Osteoblast (primary cell): ENCODE data around the gene GLUL. TPM values are rescaled to one million over a fixed set of nuclear protein-coding genes. Genes with fewer than 3 reads are reported as not detected.
A peak's percentile ranks its signal among the peaks of the same experiment; 100 is the strongest.

Source experiments
- DNase-seq: peaks from one replicate; pipeline ENCODE4 v3.0.0; 2011; ENCODE audit warnings: low spot score, mixed read lengths; ENCODE audit not compliant: insufficient read length; ENCODE audit errors: missing footprints
- H2AFZ ChIP-seq: 2 replicates; pipeline ENCODE4 v1.6.0; 2011; ENCODE audit warnings: mild to moderate bottlenecking, low read length
- H3K27ac ChIP-seq: 2 replicates; pipeline ENCODE4 v1.5.1; 2011; ENCODE audit warnings: mild to moderate bottlenecking, low read depth, low read length, moderate library complexity
- H3K27me3 ChIP-seq: 2 replicates; pipeline ENCODE4 v1.6.0; 2012; ENCODE audit warnings: mild to moderate bottlenecking, control low read depth, inconsistent platforms, low read length, moderate library complexity; ENCODE audit not compliant: insufficient read depth
- H3K36me3 ChIP-seq: 2 replicates; pipeline ENCODE4 v1.5.1; 2011; ENCODE audit warnings: mild to moderate bottlenecking, low read length, control low read depth, moderate library complexity; ENCODE audit not compliant: insufficient read depth
- H3K4me1 ChIP-seq: 2 replicates; pipeline ENCODE4 v1.5.1; 2011; ENCODE audit warnings: mild to moderate bottlenecking, low read length, control low read depth, moderate library complexity; ENCODE audit not compliant: insufficient read depth
- H3K4me2 ChIP-seq: 2 replicates; pipeline ENCODE4 v1.6.0; 2011; ENCODE audit warnings: mild to moderate bottlenecking, low read length; ENCODE audit not compliant: insufficient read depth
- H3K4me3 ChIP-seq: fragments of 200-600 bp; sonication (generic); 3 replicates; pipeline ENCODE4 v1.5.1; 2012; ENCODE audit warnings: mild to moderate bottlenecking, low read length, inconsistent platforms; ENCODE audit not compliant: insufficient read depth
- H3K79me2 ChIP-seq: 2 replicates; pipeline ENCODE4 v1.6.0; 2012; ENCODE audit warnings: mild to moderate bottlenecking, low read length, control low read depth, inconsistent platforms; ENCODE audit not compliant: insufficient read depth
- H3K9me3 ChIP-seq: 2 replicates; pipeline ENCODE4 v1.5.1; 2011; ENCODE audit warnings: low read depth, low read length, control low read depth
- H4K20me1 ChIP-seq: 2 replicates; pipeline ENCODE4 v1.6.0; 2012; ENCODE audit warnings: mild to moderate bottlenecking, low read length, control low read depth; ENCODE audit not compliant: insufficient read depth
- total RNA-seq: library from RNA; depleted of rRNA; stranded (reverse); fragments of >200 nt; gene quantifications from 2 replicates; pipeline ENCODE4 v1.2.3, GENCODE V29; 2012
- TF ChIP-seq, protein P1 (sequence below): IDR thresholded peaks from 2 replicates; pipeline ENCODE4 v1.5.1; 2011; ENCODE audit warnings: mild to moderate bottlenecking, low read depth, low read length, moderate library complexity; ENCODE audit errors: extremely low read depth

GLUL gene
- 219 and 259 TPM in 2 replicates for total RNA-seq

DNA sequence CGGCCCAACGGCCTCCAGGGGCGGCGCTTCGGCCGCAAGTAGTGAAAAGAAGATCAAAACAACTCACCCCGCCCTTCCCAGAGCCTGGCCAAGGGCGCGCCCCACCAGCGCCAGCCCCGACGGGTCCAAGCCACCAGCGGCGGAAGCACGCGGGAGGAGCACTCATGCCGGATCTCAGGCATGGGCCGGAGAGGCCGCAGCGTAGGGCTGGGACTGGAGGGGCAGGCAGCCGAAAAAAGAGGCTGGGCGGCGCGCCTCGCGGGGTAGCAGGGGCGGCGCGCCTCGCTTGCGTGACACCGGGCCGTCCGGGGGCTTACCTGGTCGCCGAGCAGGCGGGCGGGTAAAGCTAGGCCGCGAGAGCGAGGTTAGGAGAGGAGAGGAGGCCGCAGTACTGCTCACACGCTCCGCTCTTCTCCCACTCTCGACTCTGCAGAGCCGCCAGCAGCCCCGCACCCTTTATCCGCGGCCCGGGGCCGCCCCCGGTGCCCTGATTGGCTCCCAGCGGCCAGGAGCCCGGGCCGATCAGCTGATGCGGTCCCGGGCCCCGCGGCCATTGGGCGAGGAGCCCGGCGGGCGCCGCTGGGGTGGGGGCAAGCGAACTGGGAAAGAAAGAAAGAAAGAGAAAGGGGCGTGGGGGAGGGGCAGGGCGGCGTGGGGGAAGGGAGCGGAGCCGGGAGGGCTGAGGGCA is at the start of gene GLUL:
Gene GLUL (minus strand): TSS at position 429 of the 688 bp plus-strand sequence. CDS start 3,053 bp downstream, outside the sequence.
- Histone ChIP-seq H3K4me2 (peak within 1 kb of the TSS; percentile 80), H3K36me3 (peaks cover 21% of the 10 kb centered on the region), H3K4me3 (peak within 1 kb of the TSS; percentile 83), H4K20me1 (peaks cover 29% of the 10 kb centered on the region), H2AFZ (peak within 1 kb of the TSS; percentile 81), H3K9me3 (no peaks in the 10 kb centered on the region), H3K79me2 (peaks cover 34% of the 10 kb centered on the region), H3K27me3 (no peaks in the 10 kb centered on the region), H3K27ac (peak within 1 kb of the TSS; percentile 77), H3K4me1 (no peaks in the 10 kb centered on the region)
- DNase-seq, result peak; percentile 99
- TF ChIP-seq, protein P1, sequence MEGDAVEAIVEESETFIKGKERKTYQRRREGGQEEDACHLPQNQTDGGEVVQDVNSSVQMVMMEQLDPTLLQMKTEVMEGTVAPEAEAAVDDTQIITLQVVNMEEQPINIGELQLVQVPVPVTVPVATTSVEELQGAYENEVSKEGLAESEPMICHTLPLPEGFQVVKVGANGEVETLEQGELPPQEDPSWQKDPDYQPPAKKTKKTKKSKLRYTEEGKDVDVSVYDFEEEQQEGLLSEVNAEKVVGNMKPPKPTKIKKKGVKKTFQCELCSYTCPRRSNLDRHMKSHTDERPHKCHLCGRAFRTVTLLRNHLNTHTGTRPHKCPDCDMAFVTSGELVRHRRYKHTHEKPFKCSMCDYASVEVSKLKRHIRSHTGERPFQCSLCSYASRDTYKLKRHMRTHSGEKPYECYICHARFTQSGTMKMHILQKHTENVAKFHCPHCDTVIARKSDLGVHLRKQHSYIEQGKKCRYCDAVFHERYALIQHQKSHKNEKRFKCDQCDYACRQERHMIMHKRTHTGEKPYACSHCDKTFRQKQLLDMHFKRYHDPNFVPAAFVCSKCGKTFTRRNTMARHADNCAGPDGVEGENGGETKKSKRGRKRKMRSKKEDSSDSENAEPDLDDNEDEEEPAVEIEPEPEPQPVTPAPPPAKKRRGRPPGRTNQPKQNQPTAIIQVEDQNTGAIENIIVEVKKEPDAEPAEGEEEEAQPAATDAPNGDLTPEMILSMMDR, result no peak

DNA sequence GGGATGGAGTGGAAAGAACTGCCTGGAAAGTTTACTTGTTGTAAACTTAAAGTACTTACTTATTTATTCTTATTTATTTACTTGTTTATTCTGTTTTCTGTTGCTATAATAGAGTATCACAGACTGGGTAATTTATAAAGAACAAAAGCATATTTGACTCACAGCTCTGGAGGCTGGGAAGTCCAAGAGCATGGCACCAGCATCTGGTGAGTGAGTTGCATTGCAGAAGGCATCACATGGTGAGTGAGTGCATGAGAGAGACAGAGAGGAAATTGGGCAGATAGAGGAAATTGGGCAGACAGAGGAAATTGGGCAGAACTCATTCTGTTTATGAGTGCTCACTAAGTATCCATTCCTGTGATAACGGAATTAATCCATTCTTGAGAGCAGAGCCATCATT is 46.7 kb upstream of the GLUL start:
- H3K79me2 ChIP-seq, result no peaks in the 10 kb centered on the region
- H3K4me3 ChIP-seq, result no peak overlapping the region
- H3K27ac ChIP-seq, result no peak overlapping the region
- no peak overlapping the region for H3K4me2 ChIP-seq
- H3K9me3 ChIP-seq, result no peaks in the 10 kb centered on the region
- no peaks in the 10 kb centered on the region for H3K36me3 ChIP-seq
- H2AFZ ChIP-seq, result no peak overlapping the region
- H4K20me1 ChIP-seq, result no peaks in the 10 kb centered on the region
- TF ChIP-seq, protein P1, result no peak
- H3K4me1 ChIP-seq, result no peaks in the 10 kb centered on the region
- no peaks in the 10 kb centered on the region for H3K27me3 ChIP-seq
- no peak for DNase-seq

DNA sequence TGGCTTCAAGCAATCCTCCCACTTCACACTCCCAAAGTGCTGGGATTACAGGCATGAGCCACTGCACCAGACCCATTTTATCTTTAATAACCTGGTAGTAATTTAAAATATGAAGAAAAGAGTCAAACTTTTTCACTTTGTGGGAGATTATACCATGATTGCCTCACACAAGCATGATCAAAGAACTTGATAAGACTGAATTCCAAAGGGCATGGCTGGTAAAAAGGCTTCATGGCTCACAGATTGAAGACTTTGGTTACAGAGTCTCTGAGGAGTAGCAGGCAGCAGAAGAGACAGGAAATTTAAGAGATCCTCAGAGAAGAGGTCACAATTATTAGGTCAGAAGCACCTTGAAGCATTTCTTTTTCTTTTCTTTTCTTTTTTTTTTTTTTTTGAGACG is 42.0 kb upstream of the GLUL start:
- Histone ChIP-seq H3K36me3 (no peaks in the 10 kb centered on the region), H3K4me1 (no peaks in the 10 kb centered on the region), H3K79me2 (no peaks in the 10 kb centered on the region), H3K27me3 (no peaks in the 10 kb centered on the region), H3K4me3 (no peak overlapping the region), H3K4me2 (no peak overlapping the region), H4K20me1 (no peaks in the 10 kb centered on the region), H3K9me3 (no peaks in the 10 kb centered on the region), H2AFZ (no peak overlapping the region), H3K27ac (no peak overlapping the region)
- TF ChIP-seq, protein P1, result no peak
- DNase-seq, result no peak

DNA sequence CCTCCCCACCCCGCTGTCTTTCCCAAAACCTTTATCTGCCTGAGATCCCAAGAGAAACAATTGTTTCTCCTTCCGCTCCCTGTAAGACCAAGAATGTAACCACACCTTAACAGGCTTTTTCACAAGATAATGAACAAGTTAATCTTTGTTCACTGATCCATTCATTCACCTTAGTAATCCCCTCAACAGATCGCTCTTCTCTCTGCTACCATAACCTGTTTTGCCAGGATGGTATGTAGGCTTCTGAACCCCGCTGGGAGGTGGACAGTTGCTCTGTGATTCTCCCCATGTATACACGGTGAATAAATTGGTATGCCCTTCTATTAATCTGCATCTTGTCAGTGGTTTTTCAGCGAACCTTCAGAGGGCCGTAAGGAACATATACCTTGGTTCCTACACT is 39.7 kb upstream of the GLUL start:
- TF ChIP-seq, protein P1, result no peak
- no peaks in the 10 kb centered on the region for H3K79me2 ChIP-seq
- H3K36me3 ChIP-seq, result no peaks in the 10 kb centered on the region
- no peaks in the 10 kb centered on the region for H3K9me3 ChIP-seq
- H3K27me3 ChIP-seq, result no peaks in the 10 kb centered on the region
- no peak overlapping the region for H2AFZ ChIP-seq
- no peak for DNase-seq
- no peak overlapping the region for H3K27ac ChIP-seq
- H4K20me1 ChIP-seq, result no peaks in the 10 kb centered on the region
- no peak overlapping the region for H3K4me3 ChIP-seq
- H3K4me2 ChIP-seq, result no peak overlapping the region
- no peaks in the 10 kb centered on the region for H3K4me1 ChIP-seq
